ENCODE measurements around the gene UXS1.

Gene UXS1

DNA sequence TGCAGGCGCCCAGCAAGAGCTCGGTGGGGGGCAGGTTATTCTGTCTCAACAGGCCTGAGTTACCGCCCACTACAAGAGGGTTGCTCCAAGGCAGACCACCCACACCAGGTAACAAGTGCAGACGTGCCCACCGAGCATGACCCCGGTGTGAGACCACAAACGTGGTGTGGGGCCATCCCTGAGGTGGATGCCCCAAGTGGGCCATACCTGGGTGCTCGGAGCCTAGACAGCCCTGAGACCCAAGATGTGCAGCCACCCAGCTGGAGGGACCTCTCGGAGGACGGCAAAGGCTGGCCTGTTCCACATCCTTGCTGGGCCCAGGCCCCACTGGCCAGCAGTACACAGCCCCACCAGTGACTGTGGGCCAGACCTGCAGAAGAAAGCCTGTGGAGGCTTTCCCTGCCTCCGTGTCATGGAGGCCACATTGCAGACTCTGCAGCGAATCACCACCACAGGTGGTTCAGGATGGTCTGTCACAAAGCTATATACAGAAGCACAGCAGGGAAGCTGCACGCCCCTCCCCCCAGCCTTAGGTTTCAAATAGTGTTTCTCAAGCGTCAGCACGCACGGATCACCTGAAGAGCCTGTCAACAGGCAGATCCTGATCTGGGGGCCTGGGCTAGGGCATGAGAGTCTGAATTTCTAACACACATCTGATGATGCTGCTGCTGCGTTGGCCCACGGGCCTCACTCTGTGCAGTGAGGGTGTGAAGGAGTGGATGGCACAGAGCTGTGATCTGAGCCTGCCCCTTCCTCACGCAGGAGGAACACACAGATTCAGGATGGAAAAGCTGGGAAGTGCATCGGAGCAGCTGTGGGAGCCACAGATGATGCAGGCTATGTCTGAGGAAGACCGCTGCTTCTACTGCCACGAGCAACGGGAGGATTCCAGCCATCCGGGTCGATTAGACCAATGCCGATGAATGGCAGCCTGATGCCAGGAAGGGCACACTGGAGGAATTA lies 96.8 kb downstream of the UXS1 start:
- TF ChIP-seq EZH2 (IDR thresholded peaks at IDR 0.05; ENCODE audit: borderline replicate concordance, low read length): no peak
- TF ChIP-seq, protein P1, sequence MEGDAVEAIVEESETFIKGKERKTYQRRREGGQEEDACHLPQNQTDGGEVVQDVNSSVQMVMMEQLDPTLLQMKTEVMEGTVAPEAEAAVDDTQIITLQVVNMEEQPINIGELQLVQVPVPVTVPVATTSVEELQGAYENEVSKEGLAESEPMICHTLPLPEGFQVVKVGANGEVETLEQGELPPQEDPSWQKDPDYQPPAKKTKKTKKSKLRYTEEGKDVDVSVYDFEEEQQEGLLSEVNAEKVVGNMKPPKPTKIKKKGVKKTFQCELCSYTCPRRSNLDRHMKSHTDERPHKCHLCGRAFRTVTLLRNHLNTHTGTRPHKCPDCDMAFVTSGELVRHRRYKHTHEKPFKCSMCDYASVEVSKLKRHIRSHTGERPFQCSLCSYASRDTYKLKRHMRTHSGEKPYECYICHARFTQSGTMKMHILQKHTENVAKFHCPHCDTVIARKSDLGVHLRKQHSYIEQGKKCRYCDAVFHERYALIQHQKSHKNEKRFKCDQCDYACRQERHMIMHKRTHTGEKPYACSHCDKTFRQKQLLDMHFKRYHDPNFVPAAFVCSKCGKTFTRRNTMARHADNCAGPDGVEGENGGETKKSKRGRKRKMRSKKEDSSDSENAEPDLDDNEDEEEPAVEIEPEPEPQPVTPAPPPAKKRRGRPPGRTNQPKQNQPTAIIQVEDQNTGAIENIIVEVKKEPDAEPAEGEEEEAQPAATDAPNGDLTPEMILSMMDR (IDR thresholded peaks at IDR 0.05; ENCODE audit: low read length): no peak
- Histone ChIP-seq H3K4me2 (ENCODE audit: low read length) (no peak overlapping the region), H3F3A (ENCODE audit: insufficient read depth, low read length) (no peaks in the 10 kb centered on the region)

DNA sequence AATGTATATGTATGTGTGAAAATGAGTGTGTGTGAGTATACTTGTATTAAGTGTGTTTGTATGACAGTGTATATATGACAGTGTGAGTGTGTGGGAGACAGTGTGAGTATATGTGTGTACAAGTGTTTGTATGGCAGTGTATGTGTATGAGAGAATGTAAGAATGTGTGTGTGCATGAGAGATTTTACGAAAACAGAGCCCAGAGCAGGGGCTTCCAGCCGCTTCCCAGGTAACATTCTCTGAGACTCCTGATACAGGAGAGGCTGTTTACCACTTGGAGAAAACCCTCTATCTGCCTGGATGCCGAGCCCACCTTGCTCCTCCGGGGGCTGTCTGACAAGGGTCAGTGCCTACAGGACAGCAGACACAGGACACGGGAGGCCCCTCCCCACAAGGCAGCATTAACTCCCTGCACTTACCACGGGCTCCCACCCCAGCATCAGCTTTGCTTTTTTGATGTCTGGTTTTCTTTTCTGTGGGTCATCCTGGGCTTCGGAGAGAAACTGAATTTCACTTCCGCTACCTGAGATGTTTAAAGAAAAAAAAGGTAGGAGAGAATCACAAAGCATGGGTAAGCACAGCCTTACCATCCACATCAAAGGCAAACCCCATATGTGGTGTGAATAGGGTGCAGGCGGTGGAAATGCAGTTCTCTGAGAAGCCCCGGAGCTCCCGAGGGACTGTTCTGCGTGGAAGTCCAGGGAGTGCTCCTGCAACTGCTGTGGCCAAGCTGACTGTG lies 97.6 kb downstream of the UXS1 start:
- Histone ChIP-seq H3K9me3 (ENCODE audit: low read length) (no peaks in the 10 kb centered on the region), H3K9ac (ENCODE audit: low read length) (no peak overlapping the region), H3K4me3 (ENCODE audit: low read depth, low read length, poor library complexity, severe bottlenecking) (no peak overlapping the region), H2AFZ (ENCODE audit: low read length) (no peak overlapping the region), H4K20me1 (ENCODE audit: insufficient read depth, low read length) (no peaks in the 10 kb centered on the region), H3K4me1 (ENCODE audit: insufficient read depth, low read length, severe bottlenecking) (no peaks in the 10 kb centered on the region), H3K79me2 (ENCODE audit: insufficient read depth, low read length) (no peaks in the 10 kb centered on the region), H3K4me2 (ENCODE audit: low read length) (no peak overlapping the region), H3K36me3 (ENCODE audit: insufficient read depth, low read length) (peaks cover 12% of the 10 kb centered on the region), H3K9me2 (ENCODE audit: low read depth, low read length) (no peaks in the 10 kb centered on the region), H3K27ac (ENCODE audit: low read depth, low read length, poor library complexity, severe bottlenecking) (no peak overlapping the region), H3F3A (ENCODE audit: insufficient read depth, low read length) (no peaks in the 10 kb centered on the region), H3K27me3 (ENCODE audit: insufficient read depth, low read length) (no peaks in the 10 kb centered on the region)
- TF ChIP-seq, protein P1 (IDR thresholded peaks at IDR 0.05; ENCODE audit: low read length): no peak
- no peak for TF ChIP-seq EZH2 (IDR thresholded peaks at IDR 0.05; ENCODE audit: borderline replicate concordance, low read length)

More for the DNA sequence above, 96.8 kb downstream of the UXS1 start:
- H3K27me3 ChIP-seq (ENCODE audit: insufficient read depth, low read length): no peaks in the 10 kb centered on the region
- H3K9me2 ChIP-seq (ENCODE audit: low read depth, low read length): no peaks in the 10 kb centered on the region
- H2AFZ ChIP-seq (ENCODE audit: low read length): no peak overlapping the region
- H3K79me2 ChIP-seq (ENCODE audit: insufficient read depth, low read length): no peaks in the 10 kb centered on the region
- no peaks in the 10 kb centered on the region for H3K9me3 ChIP-seq (ENCODE audit: low read length)
- H3K9ac ChIP-seq (ENCODE audit: low read length): no peak overlapping the region
- H3K27ac ChIP-seq (ENCODE audit: low read depth, low read length, poor library complexity, severe bottlenecking): no peak overlapping the region
- no peaks in the 10 kb centered on the region for H4K20me1 ChIP-seq (ENCODE audit: insufficient read depth, low read length)
- H3K4me1 ChIP-seq (ENCODE audit: insufficient read depth, low read length, severe bottlenecking): no peaks in the 10 kb centered on the region
- H3K36me3 ChIP-seq (ENCODE audit: insufficient read depth, low read length): peaks cover 12% of the 10 kb centered on the region
- H3K4me3 ChIP-seq (ENCODE audit: low read depth, low read length, poor library complexity, severe bottlenecking): no peak overlapping the region

DNA sequence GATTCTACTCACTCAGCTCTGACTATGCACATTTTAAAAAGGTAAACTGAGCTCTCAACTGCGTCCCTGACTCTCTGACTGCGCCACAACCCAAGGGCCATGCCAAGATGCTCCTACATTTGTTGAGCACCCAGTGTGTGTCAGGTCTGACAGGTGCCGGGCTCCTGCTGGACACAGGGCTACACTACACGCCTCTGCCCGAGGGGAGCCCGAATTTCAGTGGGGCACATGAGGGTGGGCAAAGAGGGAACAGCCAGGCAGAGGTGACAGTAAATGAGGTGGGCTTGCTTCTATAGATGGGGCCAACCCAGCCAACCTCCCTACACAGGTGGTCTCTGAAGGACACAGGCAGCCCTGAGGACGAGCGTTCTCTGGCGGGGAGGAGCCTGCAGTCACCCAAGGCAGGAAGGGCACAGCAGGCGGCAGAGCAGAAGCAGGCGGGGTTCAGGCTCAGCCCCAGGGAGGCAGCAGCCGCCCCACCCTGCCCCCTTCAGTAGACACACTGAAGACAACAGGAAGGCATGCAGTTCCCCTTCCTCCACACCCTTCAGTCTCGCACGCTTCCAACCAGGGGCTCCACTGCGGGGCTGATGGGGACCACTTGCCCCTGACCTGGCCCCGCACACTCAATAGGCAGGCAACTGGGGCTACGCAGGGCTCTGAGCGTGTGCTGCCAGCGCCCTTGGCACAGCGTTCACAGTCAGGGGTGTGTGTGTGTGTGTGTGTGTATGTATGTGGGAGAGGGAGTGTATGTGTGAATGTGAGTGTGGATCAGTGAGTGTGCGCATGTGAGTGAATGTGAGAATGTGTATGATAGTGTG lies 98.4 kb downstream of the UXS1 start:
- no peak overlapping the region for H3K27ac ChIP-seq (ENCODE audit: low read depth, low read length, poor library complexity, severe bottlenecking)

More for the DNA sequence above, 98.4 kb downstream of the UXS1 start:
- Histone ChIP-seq H3K4me1 (ENCODE audit: insufficient read depth, low read length, severe bottlenecking) (no peaks in the 10 kb centered on the region), H3K79me2 (ENCODE audit: insufficient read depth, low read length) (no peaks in the 10 kb centered on the region), H3K9me2 (ENCODE audit: low read depth, low read length) (no peaks in the 10 kb centered on the region), H2AFZ (ENCODE audit: low read length) (no peak overlapping the region), H3K4me3 (ENCODE audit: low read depth, low read length, poor library complexity, severe bottlenecking) (no peak overlapping the region), H3K9ac (ENCODE audit: low read length) (no peak overlapping the region), H3K9me3 (ENCODE audit: low read length) (no peaks in the 10 kb centered on the region), H4K20me1 (ENCODE audit: insufficient read depth, low read length) (no peaks in the 10 kb centered on the region), H3F3A (ENCODE audit: insufficient read depth, low read length) (no peaks in the 10 kb centered on the region), H3K36me3 (ENCODE audit: insufficient read depth, low read length) (peaks cover 12% of the 10 kb centered on the region), H3K27me3 (ENCODE audit: insufficient read depth, low read length) (no peaks in the 10 kb centered on the region), H3K4me2 (ENCODE audit: low read length) (no peak overlapping the region)
- TF ChIP-seq EZH2 (IDR thresholded peaks at IDR 0.05; ENCODE audit: borderline replicate concordance, low read length): no peak
- TF ChIP-seq, protein P1 (IDR thresholded peaks at IDR 0.05; ENCODE audit: low read length): no peak

Data from OCI-LY1 (cell line).